ENCODE data around the gene TBC1D14.

GRCh38 chr4:7074426-7074825 is 164.8 kb downstream of the TBC1D14 start:
- TF ChIP-seq CTCF (IDR thresholded peaks at IDR 0.05) (no peak), POLR2A (IDR thresholded peaks at IDR 0.05) (no peak), POLR2AphosphoS5 (IDR thresholded peaks at IDR 0.05) (no peak), EP300 (IDR thresholded peaks at IDR 0.05) (no peak)

Data from sigmoid colon (tissue), 4 donors.